GM19035 (cell line): ENCODE data around the gene CAMTA1.
"Not testable (repeated sequence)": the region's sequence is repeated elsewhere in the genome, so short reads cannot be mapped to it uniquely, and the experiment has no call there.

Source experiments
- ATAC-seq: cut with Tn5 transposase; IDR thresholded peaks from one replicate; pipeline ENCODE4 v1.9.1; 2021; ENCODE audit not compliant: unreplicated experiment

The CAMTA1 gene

GRCh38 chr1:7389906-7390603, 604.8 kb downstream of the CAMTA1 start:
- ATAC-seq, result no peak

GRCh38 chr1:7390604-7391000, 605.3 kb downstream of the CAMTA1 start:
- ATAC-seq, result no peak

GRCh38 chr1:7393136-7393535, 607.9 kb downstream of the CAMTA1 start:
- no peak for ATAC-seq

GRCh38 chr1:7395251-7395650, 610.0 kb downstream of the CAMTA1 start:
- no peak for ATAC-seq

GRCh38 chr1:7398982-7399381, 613.7 kb downstream of the CAMTA1 start:
- ATAC-seq, result no peak

- ATAC-seq, result no peak
Observed at GRCh38 chr1:7399514-7400125, 614.4 kb downstream of the CAMTA1 start.

- no peak for ATAC-seq
Observed at GRCh38 chr1:7400566-7400965, 615.3 kb downstream of the CAMTA1 start.

- no peak for ATAC-seq
Observed at GRCh38 chr1:7401814-7402547, 616.7 kb downstream of the CAMTA1 start.

- no peak for ATAC-seq
Observed at GRCh38 chr1:7402548-7402850, 617.2 kb downstream of the CAMTA1 start.

- ATAC-seq, result no peak
Observed at GRCh38 chr1:7403265-7404045, 618.2 kb downstream of the CAMTA1 start.

- no peak for ATAC-seq
Observed at GRCh38 chr1:7404046-7404742, 618.9 kb downstream of the CAMTA1 start.

- ATAC-seq, result no peak
Observed at GRCh38 chr1:7405844-7406500, 620.7 kb downstream of the CAMTA1 start.

GRCh38 chr1:7406641-7407543, 621.6 kb downstream of the CAMTA1 start:
- ATAC-seq, result no peak

- ATAC-seq, result no peak
Observed at GRCh38 chr1:7407544-7407895, 622.3 kb downstream of the CAMTA1 start.

- ATAC-seq, result no peak
Observed at GRCh38 chr1:7407980-7408770, 622.9 kb downstream of the CAMTA1 start.

GRCh38 chr1:7408771-7409150, 623.5 kb downstream of the CAMTA1 start:
- no peak for ATAC-seq

- ATAC-seq, result no peak
Observed at GRCh38 chr1:7409278-7409677, 624.0 kb downstream of the CAMTA1 start.

- no peak for ATAC-seq
Observed at GRCh38 chr1:7410156-7410555, 624.9 kb downstream of the CAMTA1 start.

- ATAC-seq, result not testable (repeated sequence)
Observed at GRCh38 chr1:7417618-7418017, 632.4 kb downstream of the CAMTA1 start.
